GF-D8 (cell line): Measurements from ENCODE around the gene PRKCI.
"Not testable (repeated sequence)": the region's sequence is repeated elsewhere in the genome, so short reads cannot be mapped to it uniquely, and the experiment has no call there.

Source experiments
- DNase-seq: peaks from one replicate; lab custom pipeline; 2025; lab: John Stamatoyannopoulos, UW

Gene PRKCI

GRCh38 chr3:170290194-170290593 lies 68.0 kb downstream of the PRKCI start:
- DNase-seq: no peak

GRCh38 chr3:170295586-170295985 lies 73.4 kb downstream of the PRKCI start:
- DNase-seq: no peak

GRCh38 chr3:170296703-170297102 lies 74.5 kb downstream of the PRKCI start:
- DNase-seq: no peak

- DNase-seq: peak; percentile 45
Observed at GRCh38 chr3:170301405-170301804, 79.2 kb downstream of the PRKCI start.

GRCh38 chr3:170302008-170302407 lies 79.8 kb downstream of the PRKCI start:
- DNase-seq: no peak

GRCh38 chr3:170306015-170306414 lies 83.8 kb downstream of the PRKCI start:
- no peak for DNase-seq

GRCh38 chr3:170307671-170308405 lies 85.6 kb downstream of the PRKCI start:
- DNase-seq: no peak

GRCh38 chr3:170309046-170309445 lies 86.8 kb downstream of the PRKCI start:
- DNase-seq: no peak

GRCh38 chr3:170317954-170318353 lies 95.7 kb downstream of the PRKCI start:
- DNase-seq: no peak

- no peak for DNase-seq
Observed at GRCh38 chr3:170320461-170321121, 98.4 kb downstream of the PRKCI start.

GRCh38 chr3:170321321-170322034 lies 99.3 kb downstream of the PRKCI start:
- no peak for DNase-seq

- DNase-seq: no peak
Observed at GRCh38 chr3:170322566-170323269, 100.5 kb downstream of the PRKCI start.

- no peak for DNase-seq
Observed at GRCh38 chr3:170323331-170323730, 101.1 kb downstream of the PRKCI start.

- DNase-seq: no peak
Observed at GRCh38 chr3:170324962-170325361, 102.7 kb downstream of the PRKCI start.

- DNase-seq: no peak
Observed at GRCh38 chr3:170327040-170327808, 105.0 kb downstream of the PRKCI start.

GRCh38 chr3:170327868-170328548 lies 105.8 kb downstream of the PRKCI start:
- DNase-seq: not testable (repeated sequence)

- no peak for DNase-seq
Observed at GRCh38 chr3:170330366-170330765, 108.1 kb downstream of the PRKCI start.

GRCh38 chr3:170331143-170331542 lies 108.9 kb downstream of the PRKCI start:
- DNase-seq: no peak

GRCh38 chr3:170337420-170337819 lies 115.2 kb downstream of the PRKCI start:
- no peak for DNase-seq

GRCh38 chr3:170338690-170339340 lies 116.6 kb downstream of the PRKCI start:
- DNase-seq: no peak
